Smooth muscle cell of bladder (primary cell): ENCODE measurements around the gene GPR108. TPM values are rescaled to one million over a fixed set of nuclear protein-coding genes. Genes with fewer than 3 reads are reported as not detected.

ENCODE experiments used
- total RNA-seq: library from RNA; depleted of rRNA; stranded (reverse); fragments of >200 nt; gene quantifications from 2 replicates; pipeline ENCODE4 v1.2.3, GENCODE V29; 2014

GPR108 gene
- total RNA-seq = 50.2 and 52.2 TPM in 2 replicates

GRCh38 chr19:6737284-6737872, at the start of gene GPR108:
TSS of gene GPR108 (minus strand) at chr19:6737580. CDS start at chr19:6737576, 4 bp downstream.

GRCh38 chr19:6772028-6772865, 34.9 kb upstream of the GPR108 start, which contains the start of gene VAV1:
TSS of gene VAV1 (plus strand) at chr19:6772708. CDS start at chr19:6772808, 100 bp downstream.

GRCh38 chr19:6767357-6768235, 30.2 kb upstream of the GPR108 start, which contains the start of gene SH2D3A:
TSS of gene SH2D3A (minus strand) at chr19:6767435. CDS start at chr19:6763748, 3,687 bp downstream.

GRCh38 chr19:6739390-6739882, 2.1 kb upstream of the GPR108 start, which contains the start of gene TRIP10:
TSS of gene TRIP10 (plus strand) at chr19:6739680. CDS start at chr19:6739762, 82 bp downstream.

GRCh38 chr19:6720369-6721137, 16.8 kb downstream of the GPR108 start, which contains the start of gene C3:
TSS of gene C3 (minus strand) at chr19:6720650. CDS start at chr19:6720589, 61 bp downstream.

Other genes with a start within 250 kb of the GPR108 start
- gene TUBB4A, start 235.3 kb downstream of the GPR108 start, total RNA-seq = not detected in 2 replicates
- 0.28 and 0.37 TPM in 2 replicates for gene TNFSF9, start 206.6 kb downstream of the GPR108 start, total RNA-seq
- gene CD70, start 146.4 kb downstream of the GPR108 start, total RNA-seq = not detected in 2 replicates
- 0.09 TPM in 1 of 2 replicates, not detected in the other for gene TNFSF14, start 67.4 kb downstream of the GPR108 start, total RNA-seq
- 8.1 and 24.6 TPM in 2 replicates for gene C3, start 16.9 kb downstream of the GPR108 start, total RNA-seq
- gene TRIP10, start 2.1 kb upstream of the GPR108 start, total RNA-seq = 36.0 and 46.7 TPM in 2 replicates
- gene SH2D3A, start 29.9 kb upstream of the GPR108 start, total RNA-seq = 0.28 TPM in 1 of 2 replicates, not detected in the other
- gene VAV1, start 35.1 kb upstream of the GPR108 start, total RNA-seq = under 0.01 TPM in 1 of 2 replicates, not detected in the other
- gene ADGRE1, start 150.0 kb upstream of the GPR108 start, total RNA-seq = not detected in 2 replicates